ENCODE measurements around the gene MOCOS.

MOCOS gene

DNA sequence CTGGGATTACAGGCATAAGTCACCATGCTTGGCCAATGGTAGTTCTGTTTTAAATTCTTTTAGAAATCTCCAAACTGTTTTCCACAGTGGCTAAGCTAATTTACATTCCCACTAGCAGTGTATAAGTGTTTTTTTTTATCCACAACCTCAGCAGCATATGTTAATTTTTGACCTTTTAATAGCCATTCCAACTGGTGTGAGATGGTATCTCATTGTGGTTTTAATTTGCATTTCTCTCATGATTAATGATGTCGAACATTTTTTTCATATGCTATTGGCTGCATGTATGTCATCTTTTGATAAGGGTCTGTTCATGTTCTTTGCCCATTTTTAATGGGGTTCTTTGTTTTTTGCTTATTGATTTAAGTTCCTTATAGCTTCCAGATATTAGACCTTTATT is 20.0 kb downstream of the MOCOS start:
- TF ChIP-seq, protein P1, sequence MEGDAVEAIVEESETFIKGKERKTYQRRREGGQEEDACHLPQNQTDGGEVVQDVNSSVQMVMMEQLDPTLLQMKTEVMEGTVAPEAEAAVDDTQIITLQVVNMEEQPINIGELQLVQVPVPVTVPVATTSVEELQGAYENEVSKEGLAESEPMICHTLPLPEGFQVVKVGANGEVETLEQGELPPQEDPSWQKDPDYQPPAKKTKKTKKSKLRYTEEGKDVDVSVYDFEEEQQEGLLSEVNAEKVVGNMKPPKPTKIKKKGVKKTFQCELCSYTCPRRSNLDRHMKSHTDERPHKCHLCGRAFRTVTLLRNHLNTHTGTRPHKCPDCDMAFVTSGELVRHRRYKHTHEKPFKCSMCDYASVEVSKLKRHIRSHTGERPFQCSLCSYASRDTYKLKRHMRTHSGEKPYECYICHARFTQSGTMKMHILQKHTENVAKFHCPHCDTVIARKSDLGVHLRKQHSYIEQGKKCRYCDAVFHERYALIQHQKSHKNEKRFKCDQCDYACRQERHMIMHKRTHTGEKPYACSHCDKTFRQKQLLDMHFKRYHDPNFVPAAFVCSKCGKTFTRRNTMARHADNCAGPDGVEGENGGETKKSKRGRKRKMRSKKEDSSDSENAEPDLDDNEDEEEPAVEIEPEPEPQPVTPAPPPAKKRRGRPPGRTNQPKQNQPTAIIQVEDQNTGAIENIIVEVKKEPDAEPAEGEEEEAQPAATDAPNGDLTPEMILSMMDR (IDR thresholded peaks at IDR 0.05), result no peak

- TF ChIP-seq, protein P1 (IDR thresholded peaks at IDR 0.05), result no peak
Observed at GRCh38 chr18:36211612-36212065, 24.3 kb downstream of the MOCOS start.

DNA sequence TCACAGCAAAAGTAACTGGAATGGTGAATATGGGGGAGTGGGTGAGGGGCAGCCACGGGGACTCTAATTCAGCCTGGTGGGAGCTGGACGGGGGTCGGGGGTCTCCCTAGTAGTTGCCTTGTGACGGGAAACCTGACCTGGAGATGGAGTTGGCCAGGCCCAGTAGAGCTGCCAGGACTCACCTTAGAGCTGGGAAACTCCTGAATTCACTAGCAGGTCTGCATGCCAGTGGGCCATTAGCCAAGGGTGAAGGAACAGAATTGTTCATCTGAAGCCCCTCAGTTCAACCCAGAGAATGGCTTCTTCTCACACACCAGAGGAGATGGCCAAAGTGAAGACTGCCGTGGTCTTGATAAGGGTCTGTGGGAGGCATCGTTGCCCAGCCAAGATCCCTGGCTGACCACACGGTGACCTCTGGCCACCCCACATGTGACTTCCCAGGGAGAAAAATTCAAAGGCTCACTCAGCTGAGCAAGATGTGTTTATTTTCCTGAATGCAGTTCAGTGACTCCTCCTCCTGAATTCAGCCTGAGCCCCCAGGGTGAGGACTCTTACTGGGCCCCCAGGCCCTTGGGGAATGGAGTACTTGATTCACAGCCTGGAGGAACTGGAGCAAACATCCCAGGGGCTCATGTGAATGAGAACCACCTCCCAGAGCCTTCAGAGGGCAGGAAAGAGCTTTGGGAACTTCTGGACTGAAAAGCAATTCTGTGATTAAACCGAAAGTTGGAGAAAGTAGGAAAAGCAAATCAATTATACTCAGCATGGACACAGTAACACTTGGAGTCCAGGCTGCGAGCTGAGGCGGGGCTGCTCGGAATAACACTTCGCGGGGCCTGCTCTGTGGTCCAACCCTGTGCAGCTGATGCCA is 25.2 kb downstream of the MOCOS start:
- TF ChIP-seq, protein P1 (IDR thresholded peaks at IDR 0.05), result no peak

- TF ChIP-seq, protein P1 (IDR thresholded peaks at IDR 0.05), result no peak
Observed at GRCh38 chr18:36214811-36215210, 27.5 kb downstream of the MOCOS start.

GRCh38 chr18:36215577-36215976 is 28.3 kb downstream of the MOCOS start:
- TF ChIP-seq, protein P1 (IDR thresholded peaks at IDR 0.05), result no peak

DNA sequence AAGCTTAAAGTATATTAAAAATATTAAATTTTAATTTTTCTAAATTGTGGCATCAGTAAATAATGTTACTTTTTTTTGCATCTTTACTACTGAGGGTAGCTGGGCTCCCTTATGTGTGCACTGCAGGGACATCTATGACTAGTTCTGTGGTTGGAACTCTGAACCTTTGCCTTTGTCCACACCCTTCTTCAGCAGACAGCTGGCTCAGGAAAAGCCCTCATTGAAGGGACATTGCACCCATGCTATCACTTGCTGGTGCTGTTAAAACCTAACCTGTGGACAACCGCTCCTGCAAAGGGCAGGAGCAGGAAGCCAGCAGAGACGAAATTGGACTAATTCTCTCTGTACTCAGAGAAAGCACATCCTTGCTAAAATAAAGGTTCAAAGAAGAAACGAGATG is 30.1 kb downstream of the MOCOS start:
- TF ChIP-seq, protein P1 (IDR thresholded peaks at IDR 0.05), result no peak

DNA sequence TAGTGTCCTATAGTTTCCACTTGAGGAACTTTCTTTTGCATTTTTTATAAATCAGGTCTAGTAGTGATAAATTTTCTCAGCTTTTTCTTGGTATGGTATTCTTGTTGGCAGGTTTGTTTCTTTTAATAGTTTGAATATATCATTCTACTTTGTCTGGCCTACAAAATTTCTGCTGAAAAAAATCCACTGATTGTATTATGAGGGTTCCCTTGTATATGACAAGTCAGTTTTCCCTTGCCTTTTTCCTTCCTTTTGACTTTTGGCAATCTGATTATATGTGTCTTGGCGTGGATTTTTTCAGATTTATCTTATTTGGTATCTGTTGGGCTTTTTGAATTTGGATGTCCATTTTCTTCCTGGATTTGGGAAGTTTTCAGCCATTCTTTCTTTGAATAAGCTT is 41.9 kb downstream of the MOCOS start:
- TF ChIP-seq, protein P1 (IDR thresholded peaks at IDR 0.05), result no peak
